Measurements from ENCODE around the gene GRID1. TPM values are rescaled to one million over a fixed set of nuclear protein-coding genes. Genes with fewer than 3 reads are reported as not detected.

The GRID1 gene
- total and polyA plus RNA-seq, 9 of the 15 experiments (the other 6 are each of a cell fraction or from before 2014, with no cell fraction given) = 0.01 to 7.2 (median 1.2) TPM

DNA sequence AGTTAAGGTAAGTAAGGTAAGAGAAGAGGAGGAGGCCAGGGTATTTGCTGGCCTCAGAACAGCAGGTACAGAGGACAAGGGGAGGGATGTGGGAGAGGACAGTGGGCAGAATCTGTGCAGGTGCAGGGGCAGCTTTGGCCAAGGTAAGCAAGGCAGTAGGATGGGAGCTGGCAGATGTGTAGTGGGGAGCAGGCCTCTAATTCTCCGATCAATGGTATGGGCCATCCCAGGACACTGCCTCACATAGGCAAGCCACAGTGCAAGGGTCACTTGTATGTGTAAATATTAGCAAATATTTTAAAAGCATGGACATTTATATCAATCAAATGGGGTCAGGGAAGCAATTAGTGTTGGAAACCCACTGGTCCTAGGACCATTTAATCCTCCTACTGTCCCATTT, 373.5 kb downstream of the GRID1 start (continued):
- TF ChIP-seq PBX2 (CRISPR knock-in tag; IDR thresholded peaks at IDR 0.05; ENCODE audit: low read depth) = no peak
- no peak for TF ChIP-seq PBX2 (tag; conservative IDR thresholded peaks at IDR 0.05; ENCODE audit: low read depth)
- TF ChIP-seq THRAP3 (IDR thresholded peaks at IDR 0.05; ENCODE audit: borderline replicate concordance) = no peak
- TF ChIP-seq SPI1 (IDR thresholded peaks at IDR 0.05; ENCODE audit: borderline replicate concordance, low read depth, low read length) = no peak
- no peak for TF ChIP-seq ZNF764 (CRISPR knock-in tag; IDR thresholded peaks at IDR 0.05; ENCODE audit: low read depth)
- TF ChIP-seq, protein P1, sequence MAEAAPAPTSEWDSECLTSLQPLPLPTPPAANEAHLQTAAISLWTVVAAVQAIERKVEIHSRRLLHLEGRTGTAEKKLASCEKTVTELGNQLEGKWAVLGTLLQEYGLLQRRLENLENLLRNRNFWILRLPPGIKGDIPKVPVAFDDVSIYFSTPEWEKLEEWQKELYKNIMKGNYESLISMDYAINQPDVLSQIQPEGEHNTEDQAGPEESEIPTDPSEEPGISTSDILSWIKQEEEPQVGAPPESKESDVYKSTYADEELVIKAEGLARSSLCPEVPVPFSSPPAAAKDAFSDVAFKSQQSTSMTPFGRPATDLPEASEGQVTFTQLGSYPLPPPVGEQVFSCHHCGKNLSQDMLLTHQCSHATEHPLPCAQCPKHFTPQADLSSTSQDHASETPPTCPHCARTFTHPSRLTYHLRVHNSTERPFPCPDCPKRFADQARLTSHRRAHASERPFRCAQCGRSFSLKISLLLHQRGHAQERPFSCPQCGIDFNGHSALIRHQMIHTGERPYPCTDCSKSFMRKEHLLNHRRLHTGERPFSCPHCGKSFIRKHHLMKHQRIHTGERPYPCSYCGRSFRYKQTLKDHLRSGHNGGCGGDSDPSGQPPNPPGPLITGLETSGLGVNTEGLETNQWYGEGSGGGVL (CRISPR knock-in tag; IDR thresholded peaks at IDR 0.05) = no peak
- no peak for TF ChIP-seq ZNF785 (CRISPR knock-in tag; IDR thresholded peaks at IDR 0.05)
